ENCODE data around the gene GNG2.

- TF ChIP-seq NRF1 (conservative IDR thresholded peaks at IDR 0.05 in 1 of 2, IDR thresholded peaks at IDR 0.05 in 1 of 2) (no peak), ZNF274 (IDR thresholded peaks at IDR 0.05; ENCODE audit: borderline replicate concordance, low read depth, low read length) (no peak), EP300 (IDR thresholded peaks at IDR 0.05; ENCODE audit: low read length) (no peak), CHD2 (IDR thresholded peaks at IDR 0.05; ENCODE audit: low read depth, low read length) (no peak), BHLHE40 (IDR thresholded peaks at IDR 0.05; ENCODE audit: low read length) (no peak), CTCF (IDR thresholded peaks at IDR 0.05 in 2 of 3, conservative IDR thresholded peaks at IDR 0.05 in 1 of 3; ENCODE audit: insufficient read depth in 2 of 3, low read depth in 1 of 3, low read length in 3 of 3) (no peak), BRD9 (IDR thresholded peaks at IDR 0.05; ENCODE audit: low read depth, partially characterized antibody) (no peak), NFIC (IDR thresholded peaks at IDR 0.05) (no peak), ELF4 (CRISPR knock-in tag; IDR thresholded peaks at IDR 0.05) (no peak), ZNF41 (CRISPR knock-in tag; conservative IDR thresholded peaks at IDR 0.05) (no peak)
These were observed 24.0 kb upstream of the GNG2 start for GRCh38 chr14:51836417-51836816.
